ENCODE measurements around the gene STPG3.

- no peak for TF ChIP-seq CTCF (IDR thresholded peaks at IDR 0.05 in 8 of 11, conservative IDR thresholded peaks at IDR 0.05 in 3 of 11)
- TF ChIP-seq POLR2AphosphoS5 (IDR thresholded peaks at IDR 0.05): peak; percentile 5 to 46 (median 6)
These were observed 24.7 kb downstream of the STPG3 start for GRCh38 chr9:137275588-137276472.

Measured in spleen (tissue), 7 donors.